Fibroblast of the aortic adventitia (primary cell): Measurements from ENCODE around the gene COA6. TPM values are rescaled to one million over a fixed set of nuclear protein-coding genes. Genes with fewer than 3 reads are reported as not detected.
A peak's percentile ranks its signal among the peaks of the same experiment; 100 is the strongest.

ENCODE experiments used
- DNase-seq: peaks from one replicate; pipeline ENCODE4 v3.0.0-alpha.2; 2010; ENCODE audit warnings: low read depth
- H3K4me3 ChIP-seq: 2 replicates; pipeline ENCODE4 v1.5.1; 2011; ENCODE audit warnings: low read depth, mild to moderate bottlenecking, control low read depth, low read length, moderate library complexity
- total RNA-seq: library from RNA; depleted of rRNA; stranded (reverse); fragments of >200 nt; gene quantifications from 2 replicates; pipeline ENCODE4 v1.2.3, GENCODE V29; 2012; ENCODE audit warnings: low replicate concordance
- TF ChIP-seq, protein P1 (sequence below): IDR thresholded peaks from 2 replicates; pipeline ENCODE4 v1.5.1; 2011; ENCODE audit warnings: mild to moderate bottlenecking, low read length, control low read depth, inconsistent platforms; ENCODE audit not compliant: insufficient read depth

The COA6 gene
- total RNA-seq, 1 donor: 24.6 TPM

DNA sequence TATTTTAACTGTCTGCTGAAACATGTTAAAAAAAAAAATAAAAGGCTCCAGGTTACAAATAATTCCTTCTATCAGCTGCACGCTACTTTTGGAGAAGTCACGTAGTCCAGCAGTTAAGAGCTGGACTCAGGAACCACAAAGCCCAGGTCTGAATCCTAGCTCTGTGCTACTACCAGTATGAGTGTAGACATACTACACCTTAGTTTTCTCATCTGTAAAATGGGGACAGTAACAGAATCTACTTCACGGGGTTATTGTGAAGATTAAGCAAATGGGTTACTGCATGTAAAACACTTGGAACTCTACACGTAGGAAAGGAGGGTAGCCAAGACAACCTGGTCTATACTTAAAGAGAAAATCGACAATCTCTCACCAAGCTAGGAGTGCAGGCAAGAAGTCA lies 57.4 kb downstream of the COA6 start:
- H3K4me3 ChIP-seq: no peak overlapping the region
- TF ChIP-seq, protein P1, sequence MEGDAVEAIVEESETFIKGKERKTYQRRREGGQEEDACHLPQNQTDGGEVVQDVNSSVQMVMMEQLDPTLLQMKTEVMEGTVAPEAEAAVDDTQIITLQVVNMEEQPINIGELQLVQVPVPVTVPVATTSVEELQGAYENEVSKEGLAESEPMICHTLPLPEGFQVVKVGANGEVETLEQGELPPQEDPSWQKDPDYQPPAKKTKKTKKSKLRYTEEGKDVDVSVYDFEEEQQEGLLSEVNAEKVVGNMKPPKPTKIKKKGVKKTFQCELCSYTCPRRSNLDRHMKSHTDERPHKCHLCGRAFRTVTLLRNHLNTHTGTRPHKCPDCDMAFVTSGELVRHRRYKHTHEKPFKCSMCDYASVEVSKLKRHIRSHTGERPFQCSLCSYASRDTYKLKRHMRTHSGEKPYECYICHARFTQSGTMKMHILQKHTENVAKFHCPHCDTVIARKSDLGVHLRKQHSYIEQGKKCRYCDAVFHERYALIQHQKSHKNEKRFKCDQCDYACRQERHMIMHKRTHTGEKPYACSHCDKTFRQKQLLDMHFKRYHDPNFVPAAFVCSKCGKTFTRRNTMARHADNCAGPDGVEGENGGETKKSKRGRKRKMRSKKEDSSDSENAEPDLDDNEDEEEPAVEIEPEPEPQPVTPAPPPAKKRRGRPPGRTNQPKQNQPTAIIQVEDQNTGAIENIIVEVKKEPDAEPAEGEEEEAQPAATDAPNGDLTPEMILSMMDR: no peak
- no peak for DNase-seq

DNA sequence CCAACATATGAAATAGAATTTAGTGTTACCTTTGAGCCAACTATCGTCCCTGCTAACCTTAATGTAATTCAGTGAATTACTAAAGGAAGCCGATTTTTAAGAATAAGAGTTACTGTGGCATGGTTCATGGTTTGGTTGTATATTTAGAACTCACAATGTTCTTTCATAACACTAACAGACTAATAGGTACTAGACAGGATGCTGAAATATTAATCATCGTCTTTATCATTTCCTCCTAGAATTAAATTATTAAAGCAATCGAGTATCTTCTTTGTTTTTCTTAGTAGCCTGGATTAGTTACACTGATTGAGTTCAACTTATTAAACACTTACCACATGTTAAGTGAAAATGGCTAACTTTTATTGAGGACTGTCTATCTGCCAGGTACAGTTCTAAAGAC lies 58.0 kb downstream of the COA6 start:
- TF ChIP-seq, protein P1: no peak
- DNase-seq: no peak

DNA sequence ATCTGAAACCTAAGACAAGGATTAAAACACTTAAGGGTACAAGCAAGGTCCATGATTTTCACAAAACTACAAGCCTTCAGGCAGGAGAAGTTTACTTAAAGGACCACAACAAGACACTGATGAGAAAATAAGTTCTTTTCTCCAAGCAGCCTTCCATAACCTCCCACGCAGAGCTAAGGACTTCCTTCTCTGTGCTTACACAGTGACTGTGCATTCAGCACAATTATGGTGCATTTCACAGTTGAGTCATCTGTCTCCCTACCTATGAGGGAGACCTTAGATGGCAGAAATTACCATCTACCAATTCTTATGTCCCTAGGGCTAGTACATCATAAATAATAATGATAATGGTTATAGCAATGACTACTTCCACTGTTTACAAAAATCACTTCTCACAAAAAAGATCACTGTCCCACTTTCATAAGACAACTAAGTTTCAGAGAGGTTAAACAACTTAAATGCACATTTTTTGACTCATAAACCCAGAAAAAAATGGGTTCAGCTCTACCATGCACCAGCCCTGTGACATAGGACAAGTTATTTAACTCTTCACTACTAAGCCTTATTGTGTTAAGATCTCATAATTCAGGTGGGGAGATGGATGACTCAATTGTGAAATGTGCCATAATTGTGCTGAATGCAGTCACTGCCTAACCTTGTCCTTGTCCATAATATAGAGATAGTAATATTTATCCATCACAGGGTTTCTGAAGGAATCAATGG lies 60.5 kb downstream of the COA6 start:
- TF ChIP-seq, protein P1: no peak
- DNase-seq: peak; percentile 40

More for the DNA sequence above, 58.0 kb downstream of the COA6 start:
- H3K4me3 ChIP-seq: no peak overlapping the region

More for the DNA sequence above, 60.5 kb downstream of the COA6 start:
- no peak overlapping the region for H3K4me3 ChIP-seq

Other genes starting within 250 kb of the COA6 start
- gene TARBP1, start 105.7 kb downstream of the COA6 start, total RNA-seq: 12.0 and 22.2 TPM in 2 replicates
- gene IRF2BP2, start 236.7 kb downstream of the COA6 start, total RNA-seq: 62.9 and 79.4 TPM in 2 replicates